Femur (tissue), 1 donor: ENCODE data around the gene HAT1.
"Not testable (repeated sequence)": the region's sequence is repeated elsewhere in the genome, so short reads cannot be mapped to it uniquely, and the experiment has no call there.

Source experiments
- DNase-seq: peaks from one replicate; pipeline ENCODE4 v3.0.0-alpha.2; 2017

The HAT1 gene

GRCh38 chr2:171983924-171984323 is 61.7 kb downstream of the HAT1 start:
- not testable (repeated sequence) for DNase-seq

- DNase-seq: no peak
Measured at GRCh38 chr2:171985076-171985475, 62.8 kb downstream of the HAT1 start.

GRCh38 chr2:171986778-171987177 is 64.5 kb downstream of the HAT1 start:
- no peak for DNase-seq

GRCh38 chr2:171991027-171991426 is 68.8 kb downstream of the HAT1 start:
- no peak for DNase-seq

GRCh38 chr2:171995586-171995985 is 73.3 kb downstream of the HAT1 start:
- DNase-seq: no peak

GRCh38 chr2:171996021-171996420 is 73.8 kb downstream of the HAT1 start:
- no peak for DNase-seq

- DNase-seq: not testable (repeated sequence)
Measured at GRCh38 chr2:171997031-171997430, 74.8 kb downstream of the HAT1 start.

- no peak for DNase-seq
Measured at GRCh38 chr2:171999161-171999560, 76.9 kb downstream of the HAT1 start.

- DNase-seq: peak; percentile 95
Measured at GRCh38 chr2:171999604-172000469, 77.6 kb downstream of the HAT1 start, which contains the start of gene METAP1D. Gene METAP1D (plus strand): TSS chr2:171999953. CDS start chr2:171999970, 17 bp downstream.

- DNase-seq: no peak
Measured at GRCh38 chr2:172000696-172001361, 78.6 kb downstream of the HAT1 start.

GRCh38 chr2:172007372-172007771 is 85.1 kb downstream of the HAT1 start:
- DNase-seq: no peak

GRCh38 chr2:172009823-172010222 is 87.6 kb downstream of the HAT1 start:
- DNase-seq: no peak

- DNase-seq: no peak
Measured at GRCh38 chr2:172011812-172012575, 89.7 kb downstream of the HAT1 start.

GRCh38 chr2:172012677-172013391 is 90.6 kb downstream of the HAT1 start:
- DNase-seq: peak; percentile 35

GRCh38 chr2:172013396-172013795 is 91.1 kb downstream of the HAT1 start:
- DNase-seq: no peak

GRCh38 chr2:172021074-172021931 is 99.0 kb downstream of the HAT1 start:
- DNase-seq: no peak

GRCh38 chr2:172021955-172022354 is 99.7 kb downstream of the HAT1 start:
- DNase-seq: no peak

- no peak for DNase-seq
Measured at GRCh38 chr2:172031536-172031935, 109.3 kb downstream of the HAT1 start.
